ENCODE measurements around the gene TGFB2. TPM values are rescaled to one million over a fixed set of nuclear protein-coding genes. Genes with fewer than 3 reads are reported as not detected.

Gene TGFB2
- total RNA-seq, 4 donors from 2014 or later: 5.3 to 12.6 (median 6.1) TPM

DNA sequence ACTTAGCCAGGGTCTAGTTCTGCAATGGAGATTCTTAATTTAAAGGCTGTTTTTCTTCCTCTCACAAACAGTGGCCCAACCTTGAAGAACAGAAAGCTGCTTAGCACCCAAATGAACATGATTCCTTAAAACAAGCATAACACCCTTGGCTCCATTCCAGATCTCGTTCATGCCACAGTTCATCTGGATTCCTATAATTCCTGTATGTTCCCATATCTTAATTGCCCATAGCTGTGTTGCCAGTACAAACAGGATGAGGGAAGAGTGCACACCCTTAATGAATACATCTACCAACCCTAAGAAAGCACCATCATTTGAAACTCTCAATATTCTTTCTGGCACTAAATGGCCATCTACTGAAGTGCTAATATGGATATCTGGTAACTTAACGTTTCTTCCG is 45.5 kb downstream of the TGFB2 start:
- no peak for DNase-seq (ENCODE audit: extremely low spot score)
- no peaks in the 10 kb centered on the region for H3K36me3 ChIP-seq
- no peaks in the 10 kb centered on the region for H3K9me3 ChIP-seq
- WGBS: 69% methylated on average over 3 of the region's 3 CpGs
- no peak overlapping the region for H3K27ac ChIP-seq (replicated peaks in 1 of 4)
- H3K27me3 ChIP-seq: no peaks in the 10 kb centered on the region
- no peak for TF ChIP-seq EP300 (IDR thresholded peaks at IDR 0.05)
- no peak for TF ChIP-seq POLR2A (IDR thresholded peaks at IDR 0.05; ENCODE audit: low read depth)
- TF ChIP-seq POLR2AphosphoS5 (IDR thresholded peaks at IDR 0.05): no peak
- TF ChIP-seq, protein P1, sequence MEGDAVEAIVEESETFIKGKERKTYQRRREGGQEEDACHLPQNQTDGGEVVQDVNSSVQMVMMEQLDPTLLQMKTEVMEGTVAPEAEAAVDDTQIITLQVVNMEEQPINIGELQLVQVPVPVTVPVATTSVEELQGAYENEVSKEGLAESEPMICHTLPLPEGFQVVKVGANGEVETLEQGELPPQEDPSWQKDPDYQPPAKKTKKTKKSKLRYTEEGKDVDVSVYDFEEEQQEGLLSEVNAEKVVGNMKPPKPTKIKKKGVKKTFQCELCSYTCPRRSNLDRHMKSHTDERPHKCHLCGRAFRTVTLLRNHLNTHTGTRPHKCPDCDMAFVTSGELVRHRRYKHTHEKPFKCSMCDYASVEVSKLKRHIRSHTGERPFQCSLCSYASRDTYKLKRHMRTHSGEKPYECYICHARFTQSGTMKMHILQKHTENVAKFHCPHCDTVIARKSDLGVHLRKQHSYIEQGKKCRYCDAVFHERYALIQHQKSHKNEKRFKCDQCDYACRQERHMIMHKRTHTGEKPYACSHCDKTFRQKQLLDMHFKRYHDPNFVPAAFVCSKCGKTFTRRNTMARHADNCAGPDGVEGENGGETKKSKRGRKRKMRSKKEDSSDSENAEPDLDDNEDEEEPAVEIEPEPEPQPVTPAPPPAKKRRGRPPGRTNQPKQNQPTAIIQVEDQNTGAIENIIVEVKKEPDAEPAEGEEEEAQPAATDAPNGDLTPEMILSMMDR (IDR thresholded peaks at IDR 0.05): no peak
- H3K4me1 ChIP-seq: peaks cover 7 to 33% (median 18%) of the 10 kb centered on the region in 4 donors
- intact Hi-C loops (cut with DNase I): no loop called here
- no peak overlapping the region for H3K4me3 ChIP-seq

DNA sequence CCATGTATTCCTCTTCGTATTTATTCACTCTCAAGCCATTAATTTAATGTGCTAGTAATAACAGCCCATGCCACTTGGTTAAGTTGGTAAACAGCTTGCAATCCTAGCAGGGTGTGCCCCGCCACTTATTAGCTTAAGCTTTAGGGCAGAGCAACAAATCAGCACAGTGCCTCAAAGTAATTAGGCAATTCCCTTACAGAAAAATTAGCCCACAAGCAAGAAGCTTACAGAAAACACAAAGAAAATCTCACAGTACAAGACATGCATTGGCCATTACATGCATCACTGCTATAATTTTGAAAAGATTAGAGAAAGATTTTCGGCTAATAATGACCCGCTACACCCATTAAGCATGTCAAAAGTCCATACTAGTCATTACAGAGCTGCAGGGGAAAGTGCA is 47.6 kb downstream of the TGFB2 start:
- H3K9me3 ChIP-seq: no peaks in the 10 kb centered on the region
- peaks cover 7 to 30% (median 17%) of the 10 kb centered on the region in 4 donors for H3K4me1 ChIP-seq
- WGBS: 88% methylated on average over 4 of the region's 4 CpGs
- intact Hi-C loops (cut with DNase I): no loop called here
- no peak overlapping the region for H3K4me3 ChIP-seq
- H3K27me3 ChIP-seq: no peaks in the 10 kb centered on the region
- no peak overlapping the region for H3K27ac ChIP-seq (replicated peaks in 1 of 4)
- TF ChIP-seq POLR2AphosphoS5 (IDR thresholded peaks at IDR 0.05): no peak
- no peak for TF ChIP-seq EP300 (IDR thresholded peaks at IDR 0.05)
- TF ChIP-seq, protein P1 (IDR thresholded peaks at IDR 0.05): no peak
- TF ChIP-seq POLR2A (IDR thresholded peaks at IDR 0.05; ENCODE audit: low read depth): no peak
- no peak for DNase-seq (ENCODE audit: extremely low spot score)
- no peaks in the 10 kb centered on the region for H3K36me3 ChIP-seq

DNA sequence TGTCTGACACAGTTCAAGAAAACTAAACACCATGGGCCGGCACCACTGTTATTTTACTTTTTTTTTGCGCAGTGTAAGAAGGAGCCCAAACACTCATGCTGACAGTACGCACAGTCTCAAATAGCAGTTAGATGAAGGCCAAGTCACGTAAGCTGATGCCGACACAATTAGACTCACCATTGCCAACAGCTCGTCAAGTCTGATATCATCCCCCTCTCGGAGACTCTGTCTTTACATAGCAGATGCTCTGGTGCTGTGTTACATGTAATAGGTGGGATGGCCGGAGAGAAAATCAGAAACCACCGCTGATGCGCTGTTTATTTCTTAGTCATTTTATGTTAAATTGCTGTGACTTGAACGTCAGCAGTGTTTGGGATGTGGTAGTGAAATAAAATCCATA is 49.3 kb downstream of the TGFB2 start:
- TF ChIP-seq POLR2AphosphoS5 (IDR thresholded peaks at IDR 0.05): no peak
- TF ChIP-seq, protein P1 (IDR thresholded peaks at IDR 0.05): no peak
- no peak for TF ChIP-seq EP300 (IDR thresholded peaks at IDR 0.05)
- TF ChIP-seq POLR2A (IDR thresholded peaks at IDR 0.05; ENCODE audit: low read depth): no peak
- H3K9me3 ChIP-seq: no peaks in the 10 kb centered on the region
- H3K4me3 ChIP-seq: no peak overlapping the region
- no peaks in the 10 kb centered on the region for H3K27me3 ChIP-seq
- no peaks in the 10 kb centered on the region for H3K36me3 ChIP-seq
- intact Hi-C loops (cut with DNase I): no loop called here
- H3K27ac ChIP-seq (replicated peaks in 1 of 4): no peak overlapping the region
- no peak for DNase-seq (ENCODE audit: extremely low spot score)
- 72% methylated on average over 11 of the region's 11 CpGs for WGBS
- H3K4me1 ChIP-seq: peaks cover 7 to 24% (median 16%) of the 10 kb centered on the region in 4 donors

DNA sequence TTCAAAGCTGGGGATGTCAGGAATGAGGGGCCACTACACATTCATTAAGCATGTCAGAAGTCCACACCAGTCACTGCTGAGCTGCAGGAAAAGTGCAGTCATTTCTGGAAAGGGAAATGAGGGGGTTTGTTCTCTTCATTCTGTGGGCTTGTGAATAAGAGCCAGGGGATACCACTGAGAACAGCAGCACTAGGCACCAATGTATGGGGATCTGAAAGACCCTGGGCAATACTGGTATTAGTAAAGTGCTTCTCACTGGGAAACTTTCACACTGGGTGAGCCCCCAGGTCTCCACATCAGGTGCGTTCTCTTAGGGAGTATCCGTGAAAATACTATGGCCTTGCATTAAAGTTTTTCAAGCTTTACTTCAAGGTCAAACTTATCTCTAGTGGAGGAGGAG is 49.9 kb downstream of the TGFB2 start:
- 100% methylated on average over 2 of the region's 2 CpGs for WGBS
- Histone ChIP-seq H3K27ac (replicated peaks in 1 of 4) (no peak overlapping the region), H3K4me1 (peaks cover 7 to 19% (median 11%) of the 10 kb centered on the region in 4 donors), H3K9me3 (no peaks in the 10 kb centered on the region), H3K4me3 (no peak overlapping the region), H3K36me3 (no peaks in the 10 kb centered on the region), H3K27me3 (no peaks in the 10 kb centered on the region)
- intact Hi-C loops (cut with DNase I): no loop called here
- no peak for DNase-seq (ENCODE audit: extremely low spot score)
- TF ChIP-seq, protein P1 (IDR thresholded peaks at IDR 0.05): no peak
- no peak for TF ChIP-seq EP300 (IDR thresholded peaks at IDR 0.05)
- no peak for TF ChIP-seq POLR2AphosphoS5 (IDR thresholded peaks at IDR 0.05)
- TF ChIP-seq POLR2A (IDR thresholded peaks at IDR 0.05; ENCODE audit: low read depth): no peak

DNA sequence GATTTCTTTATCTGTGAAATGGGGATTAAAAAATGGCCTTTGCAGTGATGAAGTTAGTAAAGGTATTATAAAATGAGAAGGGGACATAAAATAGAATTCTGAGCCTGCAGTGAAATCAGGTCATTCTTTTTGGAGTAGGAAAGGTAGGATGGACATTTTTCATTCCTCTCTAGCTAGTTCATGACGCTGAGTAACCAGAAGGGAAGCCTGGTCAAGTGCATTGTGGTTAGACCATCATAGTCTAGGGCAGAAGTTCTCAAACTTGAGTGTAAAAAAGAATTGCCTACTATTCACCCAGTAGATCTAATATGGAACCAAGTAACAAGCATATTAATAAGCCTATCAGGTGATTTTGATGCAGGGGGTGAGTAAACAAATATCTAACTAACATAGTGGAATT is 50.8 kb downstream of the TGFB2 start:
- H3K9me3 ChIP-seq: no peaks in the 10 kb centered on the region
- H3K4me1 ChIP-seq: peaks cover under 1 to 14% (median 2%) of the 10 kb centered on the region in 4 donors
- TF ChIP-seq, protein P1 (IDR thresholded peaks at IDR 0.05): no peak
- TF ChIP-seq POLR2A (IDR thresholded peaks at IDR 0.05; ENCODE audit: low read depth) (no peak), EP300 (IDR thresholded peaks at IDR 0.05) (no peak), POLR2AphosphoS5 (IDR thresholded peaks at IDR 0.05) (no peak)
- H3K36me3 ChIP-seq: no peaks in the 10 kb centered on the region
- intact Hi-C loops (cut with DNase I): no loop called here
- WGBS: 87% methylated on average over 1 of the region's 1 CpG
- H3K4me3 ChIP-seq: no peak overlapping the region
- no peak for DNase-seq (ENCODE audit: extremely low spot score)
- H3K27ac ChIP-seq (replicated peaks in 1 of 4): no peak overlapping the region
- H3K27me3 ChIP-seq: no peaks in the 10 kb centered on the region
